Brain microvascular endothelial cell (primary cell): ENCODE measurements around the gene CDC42EP3.

Experiments
- DNase-seq: peaks from one replicate; pipeline ENCODE4 v3.0.0-alpha.2; 2020
- H3K27ac ChIP-seq: fragments of 250-450 bp; sonication (Bioruptor Pico); 2 replicates; pipeline ENCODE4 v1.5.1; 2020; ENCODE audit warnings: mild to moderate bottlenecking, moderate library complexity
- H3K27me3 ChIP-seq: fragments of 250-450 bp; sonication (Bioruptor Pico); replicated peaks from 2 replicates; pipeline ENCODE4 v1.5.1; 2020; ENCODE audit warnings: mild to moderate bottlenecking
- H3K36me3 ChIP-seq: fragments of 250-450 bp; sonication (Bioruptor Pico); replicated peaks from 2 replicates; pipeline ENCODE4 v1.5.1; 2020; ENCODE audit warnings: mild to moderate bottlenecking
- H3K4me3 ChIP-seq: 2 replicates; pipeline ENCODE4 v1.5.1; 2011; ENCODE audit warnings: low read depth, mild to moderate bottlenecking, control low read depth, low read length, moderate library complexity
- in situ Hi-C: cut with HindIII; loops from 2 replicates; pipeline ENCODE4 v1.10.0; 2017; ENCODE audit warnings: low sequenced_read_pairs, low pct_ligation_motif_present
- TF ChIP-seq, protein P1 (sequence below): IDR thresholded peaks from 2 replicates; pipeline ENCODE4 v1.5.1; 2011; ENCODE audit warnings: low read depth, mild to moderate bottlenecking, moderate library complexity, low read length, control low read depth, inconsistent platforms; ENCODE audit errors: missing control alignments

Gene CDC42EP3

DNA sequence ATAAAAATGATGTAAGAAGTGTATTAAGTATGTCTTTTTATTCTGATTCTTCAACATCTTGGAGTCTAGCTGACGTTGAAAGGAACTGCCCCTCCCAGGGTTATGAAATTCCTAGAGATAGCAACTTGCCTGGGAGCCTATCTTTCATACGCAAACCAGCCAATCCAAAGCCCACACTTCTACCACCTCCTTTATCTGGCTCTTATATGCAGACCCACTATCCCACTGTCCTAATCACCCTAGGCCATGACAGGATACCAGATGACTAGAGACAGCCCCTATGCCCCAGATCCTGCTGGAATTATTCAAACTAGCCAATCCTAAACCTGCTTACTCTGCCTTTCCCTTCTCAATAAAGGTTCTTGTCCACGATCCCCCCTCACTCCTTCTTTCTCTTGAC is 11.8 kb upstream of the CDC42EP3 start:
- DNase-seq = no peak
- Histone ChIP-seq H3K4me3 (no peak overlapping the region), H3K27ac (no peak overlapping the region), H3K36me3 (no peaks in the 10 kb centered on the region), H3K27me3 (no peaks in the 10 kb centered on the region)
- TF ChIP-seq, protein P1, sequence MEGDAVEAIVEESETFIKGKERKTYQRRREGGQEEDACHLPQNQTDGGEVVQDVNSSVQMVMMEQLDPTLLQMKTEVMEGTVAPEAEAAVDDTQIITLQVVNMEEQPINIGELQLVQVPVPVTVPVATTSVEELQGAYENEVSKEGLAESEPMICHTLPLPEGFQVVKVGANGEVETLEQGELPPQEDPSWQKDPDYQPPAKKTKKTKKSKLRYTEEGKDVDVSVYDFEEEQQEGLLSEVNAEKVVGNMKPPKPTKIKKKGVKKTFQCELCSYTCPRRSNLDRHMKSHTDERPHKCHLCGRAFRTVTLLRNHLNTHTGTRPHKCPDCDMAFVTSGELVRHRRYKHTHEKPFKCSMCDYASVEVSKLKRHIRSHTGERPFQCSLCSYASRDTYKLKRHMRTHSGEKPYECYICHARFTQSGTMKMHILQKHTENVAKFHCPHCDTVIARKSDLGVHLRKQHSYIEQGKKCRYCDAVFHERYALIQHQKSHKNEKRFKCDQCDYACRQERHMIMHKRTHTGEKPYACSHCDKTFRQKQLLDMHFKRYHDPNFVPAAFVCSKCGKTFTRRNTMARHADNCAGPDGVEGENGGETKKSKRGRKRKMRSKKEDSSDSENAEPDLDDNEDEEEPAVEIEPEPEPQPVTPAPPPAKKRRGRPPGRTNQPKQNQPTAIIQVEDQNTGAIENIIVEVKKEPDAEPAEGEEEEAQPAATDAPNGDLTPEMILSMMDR = no peak
- in situ Hi-C loops = no loop called here

DNA sequence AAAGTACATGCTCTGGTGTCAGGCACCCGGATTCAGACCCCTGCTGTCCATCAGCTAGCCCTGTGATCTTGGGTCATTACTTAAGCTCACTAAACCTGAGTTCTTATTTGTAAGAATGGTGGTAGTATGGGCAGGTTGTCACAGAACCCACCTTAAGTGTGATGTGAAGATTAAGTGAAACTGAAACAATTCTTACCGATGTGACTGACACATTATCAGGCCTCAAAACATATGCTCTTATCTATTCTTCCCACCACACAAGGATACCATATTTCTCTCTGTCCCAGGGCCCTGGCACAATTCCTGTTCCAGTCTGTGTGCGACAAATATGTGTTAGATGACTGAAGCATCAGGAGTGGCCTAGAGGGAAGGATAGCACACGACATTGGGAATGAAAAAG is 11.0 kb upstream of the CDC42EP3 start:
- H3K27ac ChIP-seq = no peak overlapping the region
- no peak overlapping the region for H3K4me3 ChIP-seq
- TF ChIP-seq, protein P1 = no peak
- H3K27me3 ChIP-seq = no peaks in the 10 kb centered on the region
- DNase-seq = no peak
- H3K36me3 ChIP-seq = no peaks in the 10 kb centered on the region
- in situ Hi-C loops = no loop called here

DNA sequence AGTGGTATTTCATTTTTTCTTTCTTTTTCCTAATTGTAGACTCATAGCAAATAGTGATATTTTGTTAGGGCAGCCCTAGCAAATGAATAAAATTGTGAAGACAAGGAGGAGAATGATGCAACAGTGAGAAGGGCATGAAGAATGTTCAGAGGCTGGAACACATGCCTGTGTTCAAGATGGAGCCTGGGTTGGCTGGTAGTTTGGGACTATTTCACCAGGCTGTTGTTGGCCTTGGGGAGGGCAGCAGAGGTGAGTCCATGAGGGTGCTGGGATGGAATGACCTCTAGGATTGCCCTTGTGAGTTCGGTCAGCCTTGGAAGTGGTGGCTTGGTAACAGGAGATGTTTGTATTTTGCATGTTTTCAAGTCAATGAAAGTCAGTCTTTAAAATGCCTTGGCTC is 10.1 kb upstream of the CDC42EP3 start:
- in situ Hi-C loops = no loop called here

DNA sequence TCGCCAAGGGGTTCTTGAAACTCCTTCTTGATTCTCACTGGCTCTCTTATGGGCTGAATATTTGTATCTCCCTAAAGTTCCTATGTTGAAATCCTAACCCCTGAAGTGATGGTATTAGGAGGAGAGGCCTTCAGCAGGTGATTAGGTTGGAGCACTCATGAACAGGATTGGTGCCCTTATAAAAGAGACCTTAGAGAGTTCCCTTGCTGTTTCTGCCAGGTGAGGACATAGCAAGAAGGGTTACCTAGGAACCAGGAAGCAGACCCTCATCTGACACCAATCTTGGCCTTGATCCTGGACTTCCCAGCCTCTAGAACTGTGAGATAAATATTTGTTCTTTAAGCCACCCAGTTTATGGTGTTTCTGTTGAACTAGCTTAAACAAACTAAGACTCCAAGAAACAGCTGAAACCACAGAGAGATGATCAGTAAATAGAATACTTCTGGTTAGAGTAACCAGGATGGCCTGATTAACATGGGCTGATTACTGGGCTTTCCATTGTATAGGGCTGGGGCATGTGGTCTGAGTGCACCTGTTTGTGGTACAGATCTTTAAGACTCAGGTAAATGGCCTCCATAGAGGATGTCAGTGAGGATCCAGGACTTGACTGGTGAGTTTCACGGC is 7.7 kb upstream of the CDC42EP3 start:
- no peaks in the 10 kb centered on the region for H3K27me3 ChIP-seq
- H3K4me3 ChIP-seq = no peak overlapping the region
- TF ChIP-seq, protein P1 = no peak
- no peaks in the 10 kb centered on the region for H3K36me3 ChIP-seq
- in situ Hi-C loops = no loop called here
- H3K27ac ChIP-seq = no peak overlapping the region
- DNase-seq = no peak

More for the DNA sequence above, 10.1 kb upstream of the CDC42EP3 start:
- H3K4me3 ChIP-seq = no peak overlapping the region
- H3K27me3 ChIP-seq = no peaks in the 10 kb centered on the region
- H3K27ac ChIP-seq = no peak overlapping the region
- TF ChIP-seq, protein P1 = no peak
- H3K36me3 ChIP-seq = no peaks in the 10 kb centered on the region
- DNase-seq = no peak

DNA sequence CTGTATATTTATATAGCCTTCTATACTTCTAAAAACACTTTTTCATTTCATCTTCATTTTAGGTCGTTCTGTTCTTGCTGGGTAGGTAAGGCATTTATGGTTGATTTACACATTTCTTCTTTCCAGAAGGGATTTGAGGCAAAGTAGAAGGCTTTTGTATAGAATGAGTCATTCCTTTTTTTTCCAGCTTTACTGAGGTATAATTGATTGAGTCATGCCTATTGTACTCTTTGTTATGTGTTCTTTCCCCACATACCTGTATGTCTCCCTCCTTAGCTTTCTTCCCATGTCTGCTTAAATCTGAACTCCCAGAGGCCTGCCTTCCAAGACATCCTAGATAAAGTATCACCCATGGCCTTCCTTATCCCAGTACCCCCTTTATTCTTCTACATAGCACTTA is 4.8 kb upstream of the CDC42EP3 start:
- TF ChIP-seq, protein P1 = no peak
- Histone ChIP-seq H3K36me3 (no peaks in the 10 kb centered on the region), H3K4me3 (no peak overlapping the region), H3K27me3 (no peaks in the 10 kb centered on the region), H3K27ac (no peak overlapping the region)
- DNase-seq = no peak
- in situ Hi-C loops = no loop called here

DNA sequence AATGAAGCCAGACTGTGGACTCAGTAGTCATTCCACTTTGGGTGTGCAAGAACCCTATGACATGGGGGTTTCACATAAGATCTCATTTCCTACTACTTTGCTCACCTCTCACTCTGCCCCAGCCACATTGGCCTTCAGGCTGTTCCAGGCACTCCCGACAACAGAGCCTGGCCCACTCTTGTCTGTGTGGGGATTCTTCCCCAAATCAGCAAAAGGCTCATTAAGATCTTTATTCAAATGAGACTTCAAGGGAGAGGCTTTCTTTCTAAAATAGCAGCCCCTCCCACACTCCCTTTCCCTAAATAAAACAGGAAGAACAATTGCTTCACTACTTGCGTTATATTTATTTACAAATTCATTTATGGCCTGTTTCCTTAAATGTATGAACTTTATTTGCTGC is 3.5 kb upstream of the CDC42EP3 start:
- Histone ChIP-seq H3K36me3 (no peaks in the 10 kb centered on the region), H3K4me3 (no peak overlapping the region), H3K27me3 (no peaks in the 10 kb centered on the region), H3K27ac (no peak overlapping the region)
- TF ChIP-seq, protein P1 = no peak
- no peak for DNase-seq
- in situ Hi-C loops = no loop called here
